ENCODE data around the gene ARHGEF3.

ARHGEF3 gene

DNA sequence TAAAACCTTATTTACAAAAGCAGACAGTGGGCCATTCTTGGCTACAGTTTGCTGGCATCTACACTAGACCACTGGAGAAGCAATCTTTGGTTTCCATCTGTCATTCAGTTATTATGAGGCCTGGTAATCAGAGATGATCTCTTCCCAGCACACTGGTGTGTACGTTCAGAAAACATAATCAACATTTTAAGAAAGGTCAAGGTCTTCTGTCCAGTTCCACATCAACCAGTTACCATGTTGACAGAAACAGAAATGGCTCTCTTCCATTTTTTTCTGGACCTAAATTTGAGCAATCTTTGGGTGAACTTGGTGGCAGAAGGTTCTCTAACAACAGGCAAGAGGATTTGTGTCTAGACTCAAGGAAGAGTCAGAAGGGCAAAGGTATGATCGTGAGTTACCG is 29.8 kb upstream of the ARHGEF3 start:
- H3K4me2 ChIP-seq (ENCODE audit: insufficient read depth, low read length, poor library complexity, severe bottlenecking) = no peak overlapping the region
- no peaks in the 10 kb centered on the region for H3K36me3 ChIP-seq (replicated peaks in 1 of 2; ENCODE audit: control insufficient read depth in 2 of 2, insufficient read depth in 2 of 2, low read length in 2 of 2)
- H3K23ac ChIP-seq (ENCODE audit: low read depth, low read length, poor library complexity) = no peak overlapping the region
- no peak overlapping the region for H3K9ac ChIP-seq (ENCODE audit: low read depth, low read length, poor library complexity)
- no peak overlapping the region for H2BK120ac ChIP-seq (ENCODE audit: low read depth, low read length)
- no peak overlapping the region for H3K27ac ChIP-seq (replicated peaks; ENCODE audit: low read length)
- no peaks in the 10 kb centered on the region for H3K79me1 ChIP-seq (ENCODE audit: low read depth, low read length)
- no peak overlapping the region for H3K4me3 ChIP-seq (ENCODE audit: low read length in 2 of 2)
- no peak overlapping the region for H2AFZ ChIP-seq (ENCODE audit: low read length)
- H4K91ac ChIP-seq (ENCODE audit: low read depth, low read length, poor library complexity) = no peak overlapping the region
- H2BK5ac ChIP-seq (ENCODE audit: low read length) = no peak overlapping the region
- H2BK15ac ChIP-seq (ENCODE audit: low read length) = no peak overlapping the region
- H3K18ac ChIP-seq (ENCODE audit: low read length) = no peak overlapping the region
- no peak for DNase-seq (ENCODE audit: low spot score)
- WGBS, 2 donors (ENCODE audit: extremely low coverage in 2 of 2, insufficient read length in 2 of 2, insufficient replicate concordance in 1 of 2) = no CpG with 5 or more reads among the region's 3 CpGs
- no peak overlapping the region for H4K8ac ChIP-seq (ENCODE audit: low read depth, low read length)
- H3K14ac ChIP-seq (ENCODE audit: low read length) = no peak overlapping the region
- H3K27me3 ChIP-seq (ENCODE audit: control insufficient read depth in 3 of 3, insufficient read depth in 3 of 3, low read depth in 1 of 3, low read length in 3 of 3) = no peaks in the 10 kb centered on the region
- peaks cover 0 to 4% of the 10 kb centered on the region in 2 donors for H3K4me1 ChIP-seq (ENCODE audit: control insufficient read depth in 2 of 2, insufficient read depth in 1 of 2, low read depth in 1 of 2, low read length in 2 of 2)
- H3K9me3 ChIP-seq (replicated peaks in 1 of 2; ENCODE audit: control insufficient read depth in 2 of 2, insufficient read depth in 1 of 2, low read depth in 1 of 2, low read length in 2 of 2) = no peaks in the 10 kb centered on the region
- H2AK5ac ChIP-seq (ENCODE audit: low read depth, low read length) = no peak overlapping the region
- H2BK12ac ChIP-seq (ENCODE audit: low read length) = no peak overlapping the region
- no peak overlapping the region for H3K4ac ChIP-seq (ENCODE audit: low read length)

DNA sequence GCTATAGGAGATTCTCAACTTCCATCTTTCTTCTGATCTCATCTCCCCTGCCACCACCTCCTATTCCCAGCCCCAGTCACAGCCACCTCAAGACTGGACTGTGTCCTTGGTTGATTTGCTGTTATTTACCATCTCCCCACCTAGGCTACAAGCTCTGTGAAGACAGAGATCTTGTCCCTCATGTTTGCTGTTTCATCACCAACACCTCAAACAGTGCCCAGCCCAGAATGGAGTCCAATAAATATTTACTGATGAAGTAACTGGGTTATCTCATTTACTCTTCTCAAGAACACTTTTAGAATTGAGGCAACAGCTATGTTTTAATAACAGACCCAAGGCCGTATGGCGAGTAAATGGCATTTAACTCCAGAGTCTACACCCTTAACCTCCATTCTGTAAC is 29.1 kb upstream of the ARHGEF3 start:
- no peak overlapping the region for H4K8ac ChIP-seq (ENCODE audit: low read depth, low read length)
- H4K91ac ChIP-seq (ENCODE audit: low read depth, low read length, poor library complexity) = no peak overlapping the region
- no peak overlapping the region for H3K4ac ChIP-seq (ENCODE audit: low read length)
- no peaks in the 10 kb centered on the region for H3K27me3 ChIP-seq (ENCODE audit: control insufficient read depth in 3 of 3, insufficient read depth in 3 of 3, low read depth in 1 of 3, low read length in 3 of 3)
- no peak overlapping the region for H2BK12ac ChIP-seq (ENCODE audit: low read length)
- no peaks in the 10 kb centered on the region for H3K36me3 ChIP-seq (replicated peaks in 1 of 2; ENCODE audit: control insufficient read depth in 2 of 2, insufficient read depth in 2 of 2, low read length in 2 of 2)
- no peak overlapping the region for H3K18ac ChIP-seq (ENCODE audit: low read length)
- H3K79me1 ChIP-seq (ENCODE audit: low read depth, low read length) = no peaks in the 10 kb centered on the region
- H2BK5ac ChIP-seq (ENCODE audit: low read length) = no peak overlapping the region
- no peak overlapping the region for H2AFZ ChIP-seq (ENCODE audit: low read length)
- H3K27ac ChIP-seq (replicated peaks; ENCODE audit: low read length) = no peak overlapping the region
- H2BK15ac ChIP-seq (ENCODE audit: low read length) = no peak overlapping the region
- no peak overlapping the region for H3K23ac ChIP-seq (ENCODE audit: low read depth, low read length, poor library complexity)
- no peak for DNase-seq (ENCODE audit: low spot score)
- H3K9me3 ChIP-seq (replicated peaks in 1 of 2; ENCODE audit: control insufficient read depth in 2 of 2, insufficient read depth in 1 of 2, low read depth in 1 of 2, low read length in 2 of 2) = no peaks in the 10 kb centered on the region
- H3K9ac ChIP-seq (ENCODE audit: low read depth, low read length, poor library complexity) = no peak overlapping the region
- H3K4me3 ChIP-seq (ENCODE audit: low read length in 2 of 2) = no peak overlapping the region
- peaks cover 0 to 5% of the 10 kb centered on the region in 2 donors for H3K4me1 ChIP-seq (ENCODE audit: control insufficient read depth in 2 of 2, insufficient read depth in 1 of 2, low read depth in 1 of 2, low read length in 2 of 2)
- H3K4me2 ChIP-seq (ENCODE audit: insufficient read depth, low read length, poor library complexity, severe bottlenecking) = no peak overlapping the region
- H3K14ac ChIP-seq (ENCODE audit: low read length) = no peak overlapping the region
- WGBS, 2 donors (ENCODE audit: extremely low coverage in 2 of 2, insufficient read length in 2 of 2, insufficient replicate concordance in 1 of 2) = no CpG with 5 or more reads among the region's 2 CpGs
- no peak overlapping the region for H2AK5ac ChIP-seq (ENCODE audit: low read depth, low read length)
- H2BK120ac ChIP-seq (ENCODE audit: low read depth, low read length) = no peak overlapping the region

DNA sequence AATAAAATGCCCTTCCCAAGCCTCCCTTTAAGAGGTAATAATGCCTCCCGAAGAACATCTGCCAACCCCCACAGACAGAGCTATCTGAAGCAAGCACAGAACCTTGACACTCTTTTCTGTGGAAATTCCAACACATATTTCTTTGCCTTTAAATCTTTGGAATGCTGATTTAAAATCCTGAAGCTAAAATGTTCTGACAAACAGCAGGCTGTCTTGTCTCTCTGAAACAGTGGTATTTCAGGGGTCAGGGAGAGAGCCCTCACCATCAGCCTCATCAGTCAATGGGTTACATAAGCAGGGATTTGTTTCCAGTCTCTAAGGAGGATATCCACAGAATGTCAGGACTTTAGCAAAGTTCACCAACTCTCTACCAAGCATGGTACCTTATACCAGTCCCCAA is 27.8 kb upstream of the ARHGEF3 start:
- no peaks in the 10 kb centered on the region for H3K36me3 ChIP-seq (replicated peaks in 1 of 2; ENCODE audit: control insufficient read depth in 2 of 2, insufficient read depth in 2 of 2, low read length in 2 of 2)
- no peak overlapping the region for H3K27ac ChIP-seq (replicated peaks; ENCODE audit: low read length)
- H2BK5ac ChIP-seq (ENCODE audit: low read length) = no peak overlapping the region
- no peak overlapping the region for H3K14ac ChIP-seq (ENCODE audit: low read length)
- no peak overlapping the region for H2BK120ac ChIP-seq (ENCODE audit: low read depth, low read length)
- WGBS, 2 donors (ENCODE audit: extremely low coverage in 2 of 2, insufficient read length in 2 of 2, insufficient replicate concordance in 1 of 2) = no CpG with 5 or more reads among the region's 1 CpG
- H4K91ac ChIP-seq (ENCODE audit: low read depth, low read length, poor library complexity) = no peak overlapping the region
- no peaks in the 10 kb centered on the region for H3K9me3 ChIP-seq (replicated peaks in 1 of 2; ENCODE audit: control insufficient read depth in 2 of 2, insufficient read depth in 1 of 2, low read depth in 1 of 2, low read length in 2 of 2)
- H3K4me2 ChIP-seq (ENCODE audit: insufficient read depth, low read length, poor library complexity, severe bottlenecking) = no peak overlapping the region
- no peak overlapping the region for H3K4me3 ChIP-seq (ENCODE audit: low read length in 2 of 2)
- H3K79me1 ChIP-seq (ENCODE audit: low read depth, low read length) = no peaks in the 10 kb centered on the region
- no peak overlapping the region for H3K23ac ChIP-seq (ENCODE audit: low read depth, low read length, poor library complexity)
- H2AFZ ChIP-seq (ENCODE audit: low read length) = no peak overlapping the region
- no peak overlapping the region for H2AK5ac ChIP-seq (ENCODE audit: low read depth, low read length)
- H3K18ac ChIP-seq (ENCODE audit: low read length) = no peak overlapping the region
- H3K4ac ChIP-seq (ENCODE audit: low read length) = no peak overlapping the region
- H3K4me1 ChIP-seq (ENCODE audit: control insufficient read depth in 2 of 2, insufficient read depth in 1 of 2, low read depth in 1 of 2, low read length in 2 of 2) = peaks cover 2 to 5% of the 10 kb centered on the region in 2 donors
- H3K9ac ChIP-seq (ENCODE audit: low read depth, low read length, poor library complexity) = no peak overlapping the region
- peaks cover 0 to 6% (median 0%) of the 10 kb centered on the region in 3 experiments for H3K27me3 ChIP-seq (ENCODE audit: control insufficient read depth in 3 of 3, insufficient read depth in 3 of 3, low read depth in 1 of 3, low read length in 3 of 3)
- no peak overlapping the region for H2BK15ac ChIP-seq (ENCODE audit: low read length)
- H4K8ac ChIP-seq (ENCODE audit: low read depth, low read length) = no peak overlapping the region
- H2BK12ac ChIP-seq (ENCODE audit: low read length) = no peak overlapping the region
- no peak for DNase-seq (ENCODE audit: low spot score)

DNA sequence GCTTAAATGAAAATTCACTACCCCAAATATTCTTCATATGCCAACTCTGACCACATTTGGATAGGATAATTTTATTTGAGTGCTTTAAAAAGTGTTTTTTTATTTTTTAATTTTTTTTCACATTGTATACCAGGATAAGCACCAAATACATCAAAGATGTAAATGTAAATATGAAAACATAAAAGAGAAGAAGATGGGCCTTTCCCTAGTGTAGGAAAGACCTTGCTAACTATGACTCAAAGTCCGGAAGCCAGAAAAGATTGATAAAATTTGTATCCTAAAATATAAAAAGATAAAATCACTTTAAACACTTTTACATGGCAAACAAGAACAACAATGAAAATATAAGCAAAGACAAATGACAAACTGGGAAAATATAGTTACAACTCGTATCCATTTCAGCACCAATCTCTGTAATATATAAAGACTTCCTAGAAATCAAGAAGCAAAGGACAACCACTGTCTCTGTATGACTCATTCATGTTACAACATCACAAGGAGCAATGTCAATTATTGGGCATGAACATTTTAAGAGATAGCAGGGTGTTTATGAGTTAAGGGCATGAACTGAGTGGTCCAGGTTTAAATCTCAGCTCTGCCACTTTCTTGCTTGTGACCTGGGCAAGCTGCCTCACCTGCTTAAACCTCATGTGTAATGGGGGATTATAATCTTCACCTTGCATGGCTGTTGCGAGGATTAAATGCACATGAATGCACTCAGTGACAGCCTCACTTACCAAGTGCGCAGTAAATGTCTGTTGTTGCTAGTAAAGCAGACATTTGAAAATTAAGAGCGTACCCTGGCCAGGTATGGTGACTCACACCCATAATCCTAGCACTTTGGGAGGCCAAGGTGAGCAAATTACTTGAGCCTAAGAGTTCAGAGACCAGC is 25.3 kb upstream of the ARHGEF3 start:
- Histone ChIP-seq H3K18ac (ENCODE audit: low read length) (no peak overlapping the region), H4K8ac (ENCODE audit: low read depth, low read length) (no peak overlapping the region), H3K4me1 (ENCODE audit: control insufficient read depth in 2 of 2, insufficient read depth in 1 of 2, low read depth in 1 of 2, low read length in 2 of 2) (peaks cover 2 to 5% of the 10 kb centered on the region in 2 donors), H3K9me3 (replicated peaks in 1 of 2; ENCODE audit: control insufficient read depth in 2 of 2, insufficient read depth in 1 of 2, low read depth in 1 of 2, low read length in 2 of 2) (no peaks in the 10 kb centered on the region), H3K4me3 (ENCODE audit: low read length in 2 of 2) (no peak overlapping the region), H3K9ac (ENCODE audit: low read depth, low read length, poor library complexity) (no peak overlapping the region), H3K14ac (ENCODE audit: low read length) (no peak overlapping the region), H3K36me3 (replicated peaks in 1 of 2; ENCODE audit: control insufficient read depth in 2 of 2, insufficient read depth in 2 of 2, low read length in 2 of 2) (no peaks in the 10 kb centered on the region), H3K4ac (ENCODE audit: low read length) (no peak overlapping the region), H3K4me2 (ENCODE audit: insufficient read depth, low read length, poor library complexity, severe bottlenecking) (no peak overlapping the region), H2AFZ (ENCODE audit: low read length) (no peak overlapping the region), H3K27ac (replicated peaks; ENCODE audit: low read length) (no peak overlapping the region), H2BK12ac (ENCODE audit: low read length) (no peak overlapping the region), H3K79me1 (ENCODE audit: low read depth, low read length) (no peaks in the 10 kb centered on the region), H3K27me3 (ENCODE audit: control insufficient read depth in 3 of 3, insufficient read depth in 3 of 3, low read depth in 1 of 3, low read length in 3 of 3) (peaks cover 0 to 6% (median 0%) of the 10 kb centered on the region in 3 experiments), H2BK15ac (ENCODE audit: low read length) (no peak overlapping the region), H2AK5ac (ENCODE audit: low read depth, low read length) (no peak overlapping the region), H3K23ac (ENCODE audit: low read depth, low read length, poor library complexity) (no peak overlapping the region), H4K91ac (ENCODE audit: low read depth, low read length, poor library complexity) (no peak overlapping the region), H2BK5ac (ENCODE audit: low read length) (no peak overlapping the region), H2BK120ac (ENCODE audit: low read depth, low read length) (no peak overlapping the region)
- no CpG with 5 or more reads among the region's 5 CpGs for WGBS, 2 donors (ENCODE audit: extremely low coverage in 2 of 2, insufficient read length in 2 of 2, insufficient replicate concordance in 1 of 2)
- DNase-seq (ENCODE audit: low spot score) = no peak

Measured in neuronal stem cell (in vitro differentiated cells).